SKM-1 (cell line): ENCODE results near the gene PIERCE2.
"Not testable (repeated sequence)": the region's sequence is repeated elsewhere in the genome, so short reads cannot be mapped to it uniquely, and the experiment has no call there.

Source experiments
- DNase-seq: peaks from one replicate; lab custom pipeline; 2025; ENCODE audit not compliant: unreplicated experiment; lab: John Stamatoyannopoulos, UW

Gene PIERCE2

DNA sequence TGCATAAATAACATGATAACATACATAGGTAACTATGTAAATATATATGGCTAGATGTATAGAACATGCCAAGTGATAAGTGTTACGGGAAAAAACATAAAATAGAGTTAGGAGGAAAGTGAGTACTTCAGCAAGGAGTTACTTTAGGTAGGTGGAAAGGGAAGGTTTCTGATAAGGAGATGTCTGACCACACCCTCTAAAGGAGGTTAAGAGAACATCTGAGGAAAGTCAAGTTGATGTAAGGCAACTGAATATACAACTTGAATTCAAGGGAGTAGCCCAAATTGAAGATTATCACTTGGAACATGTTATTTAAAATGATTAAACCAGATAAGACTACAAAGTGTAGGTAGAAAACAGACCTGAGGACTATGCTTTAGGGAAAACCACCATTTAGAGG is 13.8 kb downstream of the PIERCE2 start:
- no peak for DNase-seq

DNA sequence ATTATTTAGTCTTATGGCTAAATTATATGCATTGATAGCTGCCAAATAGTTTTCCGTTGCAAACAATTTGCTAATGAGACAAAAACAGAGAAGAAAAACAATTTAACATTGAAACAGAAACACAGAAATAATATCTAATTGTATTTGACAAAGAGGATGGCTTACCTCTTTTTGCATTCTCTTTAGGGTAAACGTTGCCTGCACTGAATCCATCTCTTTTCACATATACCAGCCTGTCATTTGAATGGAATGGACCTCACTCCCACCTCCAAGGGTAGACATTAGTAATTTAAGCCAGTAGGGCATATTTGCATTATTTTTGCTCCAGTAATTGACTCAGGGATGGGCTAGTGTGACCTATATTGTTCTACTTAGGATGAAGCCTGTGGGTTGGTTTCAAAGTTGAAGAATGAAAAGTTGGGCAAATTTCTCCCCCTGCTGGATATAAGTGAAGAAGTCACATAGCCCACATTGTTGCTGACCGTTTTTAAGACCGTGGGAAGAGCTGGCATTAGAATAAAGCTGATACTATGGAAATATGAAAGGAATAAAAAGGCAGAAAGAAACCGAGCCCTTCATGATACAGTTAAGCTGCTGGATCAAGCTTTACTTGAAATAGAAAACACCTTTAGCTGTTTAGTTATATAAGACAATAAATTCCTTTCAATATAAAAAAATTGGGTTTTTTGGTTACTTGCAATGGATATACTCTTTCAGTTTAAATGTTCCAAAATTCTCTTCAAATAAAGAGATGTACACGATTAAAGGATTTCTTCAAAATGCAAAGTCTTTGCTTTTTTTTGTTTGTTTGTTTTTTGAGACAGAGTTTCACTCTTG is 26.9 kb downstream of the PIERCE2 start:
- DNase-seq: peak; percentile 58

DNA sequence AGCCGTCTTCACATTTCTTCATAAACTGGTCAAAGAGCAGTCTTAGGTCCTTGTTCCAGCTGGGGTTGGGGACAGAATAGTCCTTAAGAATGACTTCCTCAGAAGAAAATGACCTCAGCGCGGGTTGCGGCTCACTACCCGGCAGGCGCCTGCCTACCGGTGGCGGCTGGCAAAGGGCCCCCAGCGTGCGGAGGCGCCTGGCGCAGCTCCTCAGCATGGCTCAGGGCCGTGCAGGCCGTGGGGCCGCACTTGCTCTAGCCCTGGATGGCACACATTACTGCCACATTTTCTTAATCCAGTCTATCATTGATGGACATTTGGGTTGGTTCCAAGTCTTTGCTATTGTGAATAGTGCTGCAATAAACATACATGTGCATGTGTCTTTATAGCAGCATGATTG is 34.8 kb downstream of the PIERCE2 start:
- not testable (repeated sequence) for DNase-seq

DNA sequence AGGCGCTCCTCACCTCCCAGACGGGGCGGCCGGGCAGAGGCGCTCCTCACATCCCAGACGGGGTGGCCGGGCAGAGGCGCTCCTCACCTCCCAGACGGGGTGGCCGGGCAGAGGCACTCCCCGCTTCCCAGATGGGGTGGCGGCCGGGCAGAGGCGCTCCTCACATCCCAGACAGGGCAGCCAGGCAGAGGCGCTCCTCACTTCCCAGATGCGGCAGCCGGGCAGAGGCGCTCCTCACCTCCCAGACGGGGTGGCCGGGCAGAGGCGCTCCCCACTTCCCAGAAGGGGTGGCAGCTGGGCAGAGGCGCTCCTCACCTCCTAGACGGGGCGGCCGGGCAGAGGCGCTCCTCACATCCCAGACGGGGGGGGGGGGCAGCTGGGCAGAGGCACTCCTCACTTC is 37.6 kb downstream of the PIERCE2 start:
- DNase-seq: not testable (repeated sequence)

DNA sequence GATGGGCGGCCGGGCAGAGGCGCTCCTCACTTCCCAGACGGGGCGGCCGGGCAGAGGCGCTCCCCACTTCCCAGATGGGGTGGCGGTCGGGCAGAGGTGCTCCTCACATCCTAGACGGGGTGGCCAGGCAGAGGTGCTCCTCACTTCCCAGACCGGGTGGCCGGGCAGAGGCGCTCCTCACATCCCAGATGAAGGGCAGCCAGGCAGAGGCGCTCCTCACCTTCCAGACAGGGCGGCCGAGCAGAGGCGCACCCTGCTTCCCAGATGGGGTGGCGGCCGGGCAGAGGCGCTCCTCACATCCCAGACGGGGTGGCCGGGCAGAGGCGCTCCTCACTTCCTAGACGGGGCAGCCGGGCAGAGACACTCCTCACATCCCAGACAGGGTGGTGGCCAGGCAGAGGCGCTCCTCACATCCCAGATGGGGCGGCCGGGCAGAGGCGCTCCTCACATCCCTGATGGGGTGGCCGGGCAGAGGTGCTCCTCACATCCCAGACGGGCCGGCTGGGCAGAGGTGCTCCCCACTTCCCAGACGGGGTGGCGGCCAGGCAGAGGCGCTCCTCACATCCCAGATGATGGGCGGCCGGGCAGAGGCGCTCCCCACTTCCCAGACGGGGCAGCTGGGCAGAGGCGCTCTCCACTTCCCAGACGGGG is 38.2 kb downstream of the PIERCE2 start:
- DNase-seq: not testable (repeated sequence)

DNA sequence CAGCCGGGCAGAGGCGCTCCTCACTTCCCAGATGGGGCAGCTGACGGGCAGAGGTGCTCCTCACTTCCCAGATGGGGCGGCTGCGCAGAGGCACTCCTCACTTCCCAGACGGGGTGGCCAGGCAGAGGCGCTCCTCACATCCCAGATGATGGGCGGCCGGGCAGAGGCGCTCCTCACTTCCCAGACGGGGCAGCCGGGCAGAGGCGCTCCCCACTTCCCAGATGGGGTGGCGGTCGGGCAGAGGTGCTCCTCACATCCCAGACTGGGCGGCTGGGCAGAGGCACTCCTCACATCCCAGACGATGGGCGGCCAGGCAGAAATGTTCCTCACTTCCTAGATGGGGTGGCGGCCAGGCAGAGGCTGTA is 38.7 kb downstream of the PIERCE2 start:
- DNase-seq: not testable (repeated sequence)

DNA sequence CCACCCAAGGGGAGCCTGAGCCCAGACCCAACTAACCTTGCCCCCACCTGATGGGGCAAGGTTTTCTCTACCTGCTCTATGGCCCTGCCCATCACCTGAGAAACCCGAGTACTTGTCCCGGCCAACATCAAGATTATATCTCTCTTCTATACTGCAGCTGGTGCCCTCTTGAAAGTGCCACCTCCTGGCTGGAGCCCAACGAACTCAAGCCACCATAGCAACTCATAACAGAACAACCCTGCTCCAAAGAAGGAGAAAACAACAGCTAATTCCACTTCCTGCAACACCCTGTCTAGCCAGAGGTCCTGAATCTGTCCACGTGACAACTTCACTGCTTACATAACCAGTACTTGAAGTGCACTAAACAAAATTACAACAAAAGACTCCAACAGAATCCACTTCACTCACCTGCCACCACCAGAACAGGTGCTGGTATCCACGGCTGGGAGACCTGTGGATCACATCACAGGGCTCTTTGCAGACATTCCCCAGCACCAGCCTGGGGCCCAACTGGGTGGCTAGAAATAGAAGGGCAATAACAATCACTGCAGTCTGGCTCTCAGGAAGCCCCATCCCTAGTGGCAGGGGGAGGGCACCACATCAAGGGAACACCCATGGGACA is 49.2 kb downstream of the PIERCE2 start:
- no peak for DNase-seq

DNA sequence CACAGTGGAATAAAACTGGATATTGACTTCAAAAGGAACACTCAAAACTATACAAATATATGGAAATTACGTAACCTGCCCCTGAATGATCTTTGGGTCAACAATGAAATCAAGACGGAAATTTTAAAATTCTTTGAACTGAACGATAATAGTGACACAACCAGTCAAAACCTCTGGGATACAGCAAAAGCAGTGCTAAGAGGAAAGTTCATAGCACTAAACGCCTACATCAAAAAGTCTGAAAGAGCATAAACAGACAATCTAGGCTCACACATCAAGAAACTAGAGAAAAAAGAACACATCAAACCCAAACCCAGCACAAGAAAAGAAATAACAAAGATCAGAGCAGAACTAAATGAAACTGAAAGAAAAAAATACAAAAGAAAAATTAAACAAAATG is 53.2 kb downstream of the PIERCE2 start:
- DNase-seq: no peak

DNA sequence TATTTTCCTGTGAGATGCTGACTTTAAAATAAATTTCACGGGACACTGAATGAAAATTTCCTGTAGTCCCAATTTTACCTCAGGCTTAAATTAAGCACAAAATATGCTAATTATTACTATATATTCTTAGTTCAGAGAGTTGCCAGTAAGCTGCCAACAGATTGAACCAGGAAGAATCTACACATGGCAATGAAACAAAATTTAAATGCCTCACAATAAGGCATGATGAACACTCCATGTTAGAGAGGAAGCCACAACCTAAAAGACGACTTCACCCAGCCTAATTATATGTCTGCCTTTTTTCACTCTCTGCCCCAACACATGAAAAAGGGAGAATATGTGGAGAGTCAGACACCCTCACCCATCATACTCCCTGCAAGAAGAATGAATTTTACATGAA is 60.0 kb downstream of the PIERCE2 start:
- DNase-seq: no peak
